ENCODE measurements around the gene AVPR1B.

The AVPR1B gene

GRCh38 chr1:206117151-206117948, at the start of gene AVPR1B:
TSS of gene AVPR1B (minus strand) at chr1:206117388. CDS start at chr1:206116890, 498 bp downstream.
- no peak for DNase-seq

- DNase-seq: no peak
Observed at GRCh38 chr1:206145771-206146290, 28.6 kb upstream of the AVPR1B start.

- DNase-seq: no peak
Observed at GRCh38 chr1:206144605-206145004, 27.4 kb upstream of the AVPR1B start.

- no peak for DNase-seq
Observed at GRCh38 chr1:206143537-206144172, 26.5 kb upstream of the AVPR1B start.

- no peak for DNase-seq
Observed at GRCh38 chr1:206142770-206143169, 25.6 kb upstream of the AVPR1B start.

- DNase-seq: no peak
Observed at GRCh38 chr1:206142011-206142410, 24.8 kb upstream of the AVPR1B start.

- DNase-seq: peak; percentile 22
Observed at GRCh38 chr1:206136241-206136640, 19.1 kb upstream of the AVPR1B start.

- no peak for DNase-seq
Observed at GRCh38 chr1:206135248-206135647, 18.1 kb upstream of the AVPR1B start.

- no peak for DNase-seq
Observed at GRCh38 chr1:206133751-206134415, 16.7 kb upstream of the AVPR1B start.

- DNase-seq: no peak
Observed at GRCh38 chr1:206131037-206131436, 13.8 kb upstream of the AVPR1B start.

- DNase-seq: no peak
Observed at GRCh38 chr1:206128196-206128595, 11.0 kb upstream of the AVPR1B start.

GRCh38 chr1:206127336-206127735, 10.1 kb upstream of the AVPR1B start:
- DNase-seq: no peak

- no peak for DNase-seq
Observed at GRCh38 chr1:206125346-206125745, 8.2 kb upstream of the AVPR1B start.

GRCh38 chr1:206122686-206123085, 5.5 kb upstream of the AVPR1B start:
- no peak for DNase-seq

- DNase-seq: no peak
Observed at GRCh38 chr1:206121269-206121668, 4.1 kb upstream of the AVPR1B start.

- no peak for DNase-seq
Observed at GRCh38 chr1:206120406-206120805, 3.2 kb upstream of the AVPR1B start.

- no peak for DNase-seq
Observed at GRCh38 chr1:206116873-206117150, 376 bp downstream of the AVPR1B start.

- DNase-seq: no peak
Observed at GRCh38 chr1:206116191-206116872, 856 bp downstream of the AVPR1B start.

- DNase-seq: no peak
Observed at GRCh38 chr1:206115791-206116190, 1.4 kb downstream of the AVPR1B start.

- DNase-seq: no peak
Observed at GRCh38 chr1:206114692-206115640, 2.2 kb downstream of the AVPR1B start.

- no peak for DNase-seq
Observed at GRCh38 chr1:206112600-206113301, 4.4 kb downstream of the AVPR1B start.

Data from NCI-H2081 treated with DMSO at 0.1 percent for 48 hours (cell line).